Measurements from ENCODE around the gene CDYL.

DNA sequence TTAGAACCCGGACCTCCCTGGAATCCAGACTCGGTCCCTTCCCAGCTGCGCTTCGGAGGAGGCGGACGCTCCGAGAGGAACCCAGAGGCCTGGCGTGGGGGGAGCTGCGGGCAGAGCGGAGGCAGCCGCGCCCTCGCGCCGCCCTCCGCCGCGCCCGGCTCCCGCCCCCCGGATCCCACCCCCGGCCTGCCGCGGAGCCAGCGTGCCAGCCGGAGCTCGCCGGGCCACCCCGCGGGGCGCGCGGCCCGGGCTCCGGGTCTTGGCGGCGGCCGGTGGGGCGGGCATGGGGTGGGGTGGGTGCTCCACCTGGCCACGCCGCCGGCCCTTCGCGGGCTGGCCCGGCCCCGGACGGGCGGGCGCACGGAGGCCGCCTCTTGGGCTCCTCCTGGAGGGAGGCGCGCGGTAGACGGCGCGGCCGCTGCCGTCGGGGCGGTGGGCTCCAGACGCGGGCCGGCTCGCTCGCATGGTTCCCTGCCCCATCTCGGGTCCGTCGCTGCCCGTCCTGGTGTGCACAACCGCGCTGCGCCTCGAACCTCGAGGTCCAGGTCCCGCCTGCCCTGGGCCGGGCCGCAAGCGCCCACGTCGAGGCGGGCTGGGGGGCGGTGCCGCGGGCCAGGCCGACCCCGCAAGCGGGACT, 592 bp upstream of the CDYL start:
- TF ChIP-seq, protein P1, sequence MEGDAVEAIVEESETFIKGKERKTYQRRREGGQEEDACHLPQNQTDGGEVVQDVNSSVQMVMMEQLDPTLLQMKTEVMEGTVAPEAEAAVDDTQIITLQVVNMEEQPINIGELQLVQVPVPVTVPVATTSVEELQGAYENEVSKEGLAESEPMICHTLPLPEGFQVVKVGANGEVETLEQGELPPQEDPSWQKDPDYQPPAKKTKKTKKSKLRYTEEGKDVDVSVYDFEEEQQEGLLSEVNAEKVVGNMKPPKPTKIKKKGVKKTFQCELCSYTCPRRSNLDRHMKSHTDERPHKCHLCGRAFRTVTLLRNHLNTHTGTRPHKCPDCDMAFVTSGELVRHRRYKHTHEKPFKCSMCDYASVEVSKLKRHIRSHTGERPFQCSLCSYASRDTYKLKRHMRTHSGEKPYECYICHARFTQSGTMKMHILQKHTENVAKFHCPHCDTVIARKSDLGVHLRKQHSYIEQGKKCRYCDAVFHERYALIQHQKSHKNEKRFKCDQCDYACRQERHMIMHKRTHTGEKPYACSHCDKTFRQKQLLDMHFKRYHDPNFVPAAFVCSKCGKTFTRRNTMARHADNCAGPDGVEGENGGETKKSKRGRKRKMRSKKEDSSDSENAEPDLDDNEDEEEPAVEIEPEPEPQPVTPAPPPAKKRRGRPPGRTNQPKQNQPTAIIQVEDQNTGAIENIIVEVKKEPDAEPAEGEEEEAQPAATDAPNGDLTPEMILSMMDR (IDR thresholded peaks at IDR 0.05; ENCODE audit: insufficient read depth, low read length, poor library complexity, severe bottlenecking): no peak
- TF ChIP-seq EZH2phosphoT487 (conservative IDR thresholded peaks at IDR 0.05; ENCODE audit: low read length): no peak

Measured in SU-DHL-6 (cell line).